Measurements from ENCODE around the gene ADAM12.

DNA sequence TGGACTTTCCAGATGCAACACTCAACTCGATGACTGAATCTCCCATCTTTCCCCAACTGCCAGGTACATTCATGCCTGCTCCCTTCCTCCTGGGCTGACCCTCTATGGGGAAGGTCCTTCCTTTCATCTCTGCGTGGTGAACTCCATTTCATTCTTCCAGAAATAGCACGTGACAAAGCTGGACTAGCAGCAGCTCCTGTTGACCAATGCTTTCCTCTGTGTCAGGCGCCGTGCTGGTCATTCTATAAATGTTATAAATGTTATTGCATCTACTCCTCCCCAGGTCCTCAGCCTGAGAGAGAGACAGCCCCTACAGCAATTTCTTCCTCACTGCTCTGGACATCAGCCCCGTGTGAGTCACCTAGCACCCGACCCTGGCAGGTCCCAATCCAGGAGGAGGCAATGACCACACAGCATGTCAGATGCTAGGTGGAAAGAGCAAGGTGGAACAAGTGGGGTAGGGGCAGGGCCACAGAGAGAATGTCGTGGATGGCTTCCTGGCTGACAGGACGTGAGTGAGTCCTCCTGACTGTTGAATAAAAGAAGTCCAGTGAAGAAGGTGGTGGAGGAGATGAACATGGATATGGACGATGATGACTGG lies 178.1 kb downstream of the ADAM12 start:
- no peak for TF ChIP-seq EZH2 (IDR thresholded peaks at IDR 0.05)
- TF ChIP-seq, protein P1, sequence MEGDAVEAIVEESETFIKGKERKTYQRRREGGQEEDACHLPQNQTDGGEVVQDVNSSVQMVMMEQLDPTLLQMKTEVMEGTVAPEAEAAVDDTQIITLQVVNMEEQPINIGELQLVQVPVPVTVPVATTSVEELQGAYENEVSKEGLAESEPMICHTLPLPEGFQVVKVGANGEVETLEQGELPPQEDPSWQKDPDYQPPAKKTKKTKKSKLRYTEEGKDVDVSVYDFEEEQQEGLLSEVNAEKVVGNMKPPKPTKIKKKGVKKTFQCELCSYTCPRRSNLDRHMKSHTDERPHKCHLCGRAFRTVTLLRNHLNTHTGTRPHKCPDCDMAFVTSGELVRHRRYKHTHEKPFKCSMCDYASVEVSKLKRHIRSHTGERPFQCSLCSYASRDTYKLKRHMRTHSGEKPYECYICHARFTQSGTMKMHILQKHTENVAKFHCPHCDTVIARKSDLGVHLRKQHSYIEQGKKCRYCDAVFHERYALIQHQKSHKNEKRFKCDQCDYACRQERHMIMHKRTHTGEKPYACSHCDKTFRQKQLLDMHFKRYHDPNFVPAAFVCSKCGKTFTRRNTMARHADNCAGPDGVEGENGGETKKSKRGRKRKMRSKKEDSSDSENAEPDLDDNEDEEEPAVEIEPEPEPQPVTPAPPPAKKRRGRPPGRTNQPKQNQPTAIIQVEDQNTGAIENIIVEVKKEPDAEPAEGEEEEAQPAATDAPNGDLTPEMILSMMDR (IDR thresholded peaks at IDR 0.05): no peak
- no peak for TF ChIP-seq EZH2phosphoT487 (IDR thresholded peaks at IDR 0.05)
